ENCODE results near the gene NMD3. TPM values are rescaled to one million over a fixed set of nuclear protein-coding genes. Genes with fewer than 3 reads are reported as not detected.
A peak's percentile ranks its signal among the peaks of the same experiment; 100 is the strongest.

NMD3 gene
- total and polyA plus RNA-seq, 2 of the 13 experiments (the other 11 are each of a cell fraction or from before 2014, with no cell fraction given) = 44.2 to 55.2 TPM

GRCh38 chr3:161236240-161236639 lies 15.1 kb downstream of the NMD3 start (continued):
- TF ChIP-seq, protein P1, sequence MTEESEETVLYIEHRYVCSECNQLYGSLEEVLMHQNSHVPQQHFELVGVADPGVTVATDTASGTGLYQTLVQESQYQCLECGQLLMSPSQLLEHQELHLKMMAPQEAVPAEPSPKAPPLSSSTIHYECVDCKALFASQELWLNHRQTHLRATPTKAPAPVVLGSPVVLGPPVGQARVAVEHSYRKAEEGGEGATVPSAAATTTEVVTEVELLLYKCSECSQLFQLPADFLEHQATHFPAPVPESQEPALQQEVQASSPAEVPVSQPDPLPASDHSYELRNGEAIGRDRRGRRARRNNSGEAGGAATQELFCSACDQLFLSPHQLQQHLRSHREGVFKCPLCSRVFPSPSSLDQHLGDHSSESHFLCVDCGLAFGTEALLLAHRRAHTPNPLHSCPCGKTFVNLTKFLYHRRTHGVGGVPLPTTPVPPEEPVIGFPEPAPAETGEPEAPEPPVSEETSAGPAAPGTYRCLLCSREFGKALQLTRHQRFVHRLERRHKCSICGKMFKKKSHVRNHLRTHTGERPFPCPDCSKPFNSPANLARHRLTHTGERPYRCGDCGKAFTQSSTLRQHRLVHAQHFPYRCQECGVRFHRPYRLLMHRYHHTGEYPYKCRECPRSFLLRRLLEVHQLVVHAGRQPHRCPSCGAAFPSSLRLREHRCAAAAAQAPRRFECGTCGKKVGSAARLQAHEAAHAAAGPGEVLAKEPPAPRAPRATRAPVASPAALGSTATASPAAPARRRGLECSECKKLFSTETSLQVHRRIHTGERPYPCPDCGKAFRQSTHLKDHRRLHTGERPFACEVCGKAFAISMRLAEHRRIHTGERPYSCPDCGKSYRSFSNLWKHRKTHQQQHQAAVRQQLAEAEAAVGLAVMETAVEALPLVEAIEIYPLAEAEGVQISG (CRISPR knock-in tag; IDR thresholded peaks at IDR 0.05) = no peak
- no peak for TF ChIP-seq BCL6 (CRISPR knock-in tag; IDR thresholded peaks at IDR 0.05)
- no peak for TF ChIP-seq RAD21 (CRISPR knock-in tag; IDR thresholded peaks at IDR 0.05)
- TF ChIP-seq ISX (CRISPR knock-in tag; conservative IDR thresholded peaks at IDR 0.05) = no peak

DNA sequence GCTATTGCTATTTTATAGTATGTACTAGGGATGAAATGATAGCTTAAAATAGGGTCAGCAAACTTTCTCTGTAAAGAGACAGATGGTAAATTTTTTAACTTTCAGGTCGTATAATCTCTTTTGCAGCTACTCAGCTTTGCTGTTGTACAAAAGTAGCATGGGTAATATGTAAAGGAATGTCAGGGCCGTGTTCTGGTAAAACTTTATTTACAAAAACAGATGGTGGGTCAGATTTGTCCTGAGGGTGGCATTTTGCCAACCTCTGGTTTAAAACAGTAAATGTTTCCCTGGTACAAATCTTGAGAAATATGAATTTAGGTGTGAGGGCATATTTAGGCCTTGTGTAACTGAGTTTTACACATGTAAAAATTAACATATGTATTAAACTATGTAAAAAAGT lies 18.6 kb downstream of the NMD3 start:
- no peaks in the 10 kb centered on the region for H3K27me3 ChIP-seq (ENCODE audit: control insufficient read depth in 1 of 2, insufficient read depth in 2 of 2, low read length in 2 of 2)
- in situ Hi-C loops (cut with HindIII; ENCODE audit: extremely low pct_ligation_motif_present, low pct_unique_long_range_greater_than_20kb) = no loop called here
- no peaks in the 10 kb centered on the region for H4K20me1 ChIP-seq (ENCODE audit: insufficient read depth, low read length)
- DNase-seq (ENCODE audit: low spot score) = no peak
- no TSS peak for BruUV-seq (replicated peaks)
- H3K79me2 ChIP-seq (ENCODE audit: insufficient read depth, low read length) = peaks cover 3% of the 10 kb centered on the region
- no peak for ATAC-seq
- no peak overlapping the region for H3K4me2 ChIP-seq (ENCODE audit: low read depth, low read length)
- H3K36me3 ChIP-seq (replicated peaks in 1 of 2; ENCODE audit: control insufficient read depth in 1 of 2, insufficient read depth in 2 of 2, low read length in 2 of 2) = peaks cover 13 to 54% of the 10 kb centered on the region in 2 experiments
- WGBS (ENCODE audit: low lambda C conversion rate) = 84% methylated on average over 2 of the region's 2 CpGs
- ChIA-PET POLR2A (interaction anchor here (0.6 kb wide), 1 partner anchor 13 kb away, joined by 4 read pairs; no protein-coding TSS in a partner anchor), CTCF (ENCODE audit: low intra/inter-chr PET ratio, low total read pairs) (no interaction called here)
- H3K27ac ChIP-seq (ENCODE audit: extremely low read length, insufficient read depth, low read length) = no peak overlapping the region
- TF ChIP-seq ZNF263 (CRISPR knock-in tag; IDR thresholded peaks at IDR 0.05) (no peak), ZBTB40 (IDR thresholded peaks at IDR 0.05) (peak; percentile 44; the same call in 1 of the 2 replicates), ZBTB40 (CRISPR knock-in tag; IDR thresholded peaks at IDR 0.05) (peak; percentile 46; the same call in 1 of the 2 replicates), KDM5B (CRISPR knock-in tag; IDR thresholded peaks at IDR 0.05; ENCODE audit: borderline replicate concordance) (no peak)
- no peaks in the 10 kb centered on the region for H3K9me3 ChIP-seq (ENCODE audit: low read length)
- no peak overlapping the region for H2AFZ ChIP-seq (ENCODE audit: low read length)
- FAIRE-seq = no peak
- H3K4me1 ChIP-seq (ENCODE audit: insufficient read depth, low read length) = no peaks in the 10 kb centered on the region; the same call in 1 of the 2 replicates
- H3K4me3 ChIP-seq (replicated peaks in 1 of 3; ENCODE audit: insufficient read depth in 1 of 3, low read depth in 2 of 3, low read length in 3 of 3) = no peak overlapping the region
- H3K9ac ChIP-seq (ENCODE audit: insufficient read depth, low read depth, low read length) = no peak overlapping the region
- intact Hi-C loops (cut with micrococcal nuclease; ENCODE audit: unreplicated experiment) = no loop called here
